IPS DF 4.7 (cell line): ENCODE data around the gene SOWAHC.
A peak's percentile ranks its signal among the peaks of the same experiment; 100 is the strongest.
"Not testable (repeated sequence)": the region's sequence is repeated elsewhere in the genome, so short reads cannot be mapped to it uniquely, and the experiment has no call there.

ENCODE experiments used
- DNase-seq: peaks from one replicate; pipeline ENCODE4 v3.0.0-alpha.2; 2013; ENCODE audit warnings: low spot score; ENCODE audit errors: extremely low read depth

The SOWAHC gene

GRCh38 chr2:109613922-109614714 lies at the start of gene SOWAHC, which contains the start of gene SEPTIN10:
Gene SOWAHC, plus strand, starts transcription at chr2:109614364. Its CDS starts 126 bp downstream, at chr2:109614490.
Gene SEPTIN10, minus strand, starts transcription at chr2:109613966. Its CDS starts 139 bp downstream, at chr2:109613827.
- peak; percentile 85 for DNase-seq

- DNase-seq: no peak
These were observed 38.8 kb upstream of the SOWAHC start for GRCh38 chr2:109575373-109575772.

GRCh38 chr2:109577630-109578029 lies 36.5 kb upstream of the SOWAHC start:
- not testable (repeated sequence) for DNase-seq

- no peak for DNase-seq
These were observed 31.0 kb upstream of the SOWAHC start for GRCh38 chr2:109582928-109583895.

- DNase-seq: no peak
These were observed 27.5 kb upstream of the SOWAHC start for GRCh38 chr2:109586687-109587086.

- no peak for DNase-seq
These were observed 23.0 kb upstream of the SOWAHC start for GRCh38 chr2:109591206-109591605.

- DNase-seq: no peak
These were observed 21.3 kb upstream of the SOWAHC start for GRCh38 chr2:109592905-109593304.

GRCh38 chr2:109594246-109594885 lies 19.8 kb upstream of the SOWAHC start:
- no peak for DNase-seq

- DNase-seq: no peak
These were observed 18.5 kb upstream of the SOWAHC start for GRCh38 chr2:109595644-109596043.

GRCh38 chr2:109597283-109597682 lies 16.9 kb upstream of the SOWAHC start:
- no peak for DNase-seq

GRCh38 chr2:109601783-109602182 lies 12.4 kb upstream of the SOWAHC start:
- no peak for DNase-seq

GRCh38 chr2:109602617-109603188 lies 11.5 kb upstream of the SOWAHC start:
- no peak for DNase-seq

GRCh38 chr2:109604597-109604996 lies 9.6 kb upstream of the SOWAHC start:
- DNase-seq: no peak

GRCh38 chr2:109607766-109608165 lies 6.4 kb upstream of the SOWAHC start:
- DNase-seq: no peak

GRCh38 chr2:109609352-109610024 lies 4.7 kb upstream of the SOWAHC start:
- DNase-seq: no peak

GRCh38 chr2:109611467-109612095 lies 2.6 kb upstream of the SOWAHC start:
- no peak for DNase-seq

GRCh38 chr2:109613081-109613921 lies 863 bp upstream of the SOWAHC start:
- DNase-seq: no peak

GRCh38 chr2:109614715-109615636 lies 812 bp downstream of the SOWAHC start:
- DNase-seq: no peak
